GM18526 (cell line): Measurements from ENCODE around the gene CD36.

Experiments
- POLR2A ChIP-seq: IDR thresholded peaks from 3 replicates; pipeline ENCODE4 v1.6.1; 2011; ENCODE audit not compliant: insufficient read length; ENCODE audit errors: extremely low read depth

CD36 gene

GRCh38 chr7:80660939-80661338 is 22.5 kb downstream of the CD36 start:
- no peak for TF ChIP-seq POLR2A

GRCh38 chr7:80661729-80662128 is 23.3 kb downstream of the CD36 start:
- TF ChIP-seq POLR2A: no peak

GRCh38 chr7:80662252-80662651 is 23.8 kb downstream of the CD36 start:
- no peak for TF ChIP-seq POLR2A

GRCh38 chr7:80665526-80665925 is 27.1 kb downstream of the CD36 start:
- TF ChIP-seq POLR2A: no peak

- no peak for TF ChIP-seq POLR2A
Measured at GRCh38 chr7:80666376-80666775, 27.9 kb downstream of the CD36 start.

- no peak for TF ChIP-seq POLR2A
Measured at GRCh38 chr7:80671744-80672143, 33.3 kb downstream of the CD36 start.

GRCh38 chr7:80675090-80675489 is 36.6 kb downstream of the CD36 start:
- TF ChIP-seq POLR2A: no peak

- no peak for TF ChIP-seq POLR2A
Measured at GRCh38 chr7:80676404-80676803, 38.0 kb downstream of the CD36 start.

- no peak for TF ChIP-seq POLR2A
Measured at GRCh38 chr7:80677629-80678028, 39.2 kb downstream of the CD36 start.

GRCh38 chr7:80678707-80679106 is 40.3 kb downstream of the CD36 start:
- no peak for TF ChIP-seq POLR2A

- no peak for TF ChIP-seq POLR2A
Measured at GRCh38 chr7:80679921-80680907, 41.8 kb downstream of the CD36 start.

GRCh38 chr7:80681272-80681885 is 42.9 kb downstream of the CD36 start:
- no peak for TF ChIP-seq POLR2A

- TF ChIP-seq POLR2A: no peak
Measured at GRCh38 chr7:80682744-80683143, 44.3 kb downstream of the CD36 start.

GRCh38 chr7:80686576-80686975 is 48.1 kb downstream of the CD36 start:
- TF ChIP-seq POLR2A: no peak

GRCh38 chr7:80699045-80699638 is 60.7 kb downstream of the CD36 start:
- no peak for TF ChIP-seq POLR2A

GRCh38 chr7:80699721-80700256 is 61.3 kb downstream of the CD36 start:
- TF ChIP-seq POLR2A: no peak
